GM12801 (cell line): ENCODE measurements around the gene VAV2.

Source experiments
- CTCF ChIP-seq: IDR thresholded peaks from one replicate; pipeline ENCODE4 v1.5.1; 2011; ENCODE audit warnings: control low read depth; ENCODE audit not compliant: insufficient read length; ENCODE audit errors: extremely low read depth

VAV2 gene

GRCh38 chr9:133991964-133992779 is at the start of gene VAV2:
TSS of gene VAV2 (minus strand) at chr9:133992324. CDS start at chr9:133992278, 46 bp downstream.
- TF ChIP-seq CTCF = no peak

- no peak for TF ChIP-seq CTCF
Observed at GRCh38 chr9:134041649-134041962, 49.5 kb upstream of the VAV2 start.

- no peak for TF ChIP-seq CTCF
Observed at GRCh38 chr9:134040781-134041648, 48.9 kb upstream of the VAV2 start.

GRCh38 chr9:134040176-134040565 is 48.0 kb upstream of the VAV2 start:
- TF ChIP-seq CTCF = no peak

GRCh38 chr9:134039386-134040175 is 47.5 kb upstream of the VAV2 start:
- no peak for TF ChIP-seq CTCF

GRCh38 chr9:134037641-134038040 is 45.5 kb upstream of the VAV2 start:
- TF ChIP-seq CTCF = no peak

- TF ChIP-seq CTCF = no peak
Observed at GRCh38 chr9:134036130-134036529, 44.0 kb upstream of the VAV2 start.
